ENCODE measurements around the gene FAM136A.

GRCh38 chr2:70336552-70336951 lies 34.7 kb upstream of the FAM136A start:
- TF ChIP-seq, protein P1, sequence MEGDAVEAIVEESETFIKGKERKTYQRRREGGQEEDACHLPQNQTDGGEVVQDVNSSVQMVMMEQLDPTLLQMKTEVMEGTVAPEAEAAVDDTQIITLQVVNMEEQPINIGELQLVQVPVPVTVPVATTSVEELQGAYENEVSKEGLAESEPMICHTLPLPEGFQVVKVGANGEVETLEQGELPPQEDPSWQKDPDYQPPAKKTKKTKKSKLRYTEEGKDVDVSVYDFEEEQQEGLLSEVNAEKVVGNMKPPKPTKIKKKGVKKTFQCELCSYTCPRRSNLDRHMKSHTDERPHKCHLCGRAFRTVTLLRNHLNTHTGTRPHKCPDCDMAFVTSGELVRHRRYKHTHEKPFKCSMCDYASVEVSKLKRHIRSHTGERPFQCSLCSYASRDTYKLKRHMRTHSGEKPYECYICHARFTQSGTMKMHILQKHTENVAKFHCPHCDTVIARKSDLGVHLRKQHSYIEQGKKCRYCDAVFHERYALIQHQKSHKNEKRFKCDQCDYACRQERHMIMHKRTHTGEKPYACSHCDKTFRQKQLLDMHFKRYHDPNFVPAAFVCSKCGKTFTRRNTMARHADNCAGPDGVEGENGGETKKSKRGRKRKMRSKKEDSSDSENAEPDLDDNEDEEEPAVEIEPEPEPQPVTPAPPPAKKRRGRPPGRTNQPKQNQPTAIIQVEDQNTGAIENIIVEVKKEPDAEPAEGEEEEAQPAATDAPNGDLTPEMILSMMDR (IDR thresholded peaks at IDR 0.05), result no peak
- no peak for TF ChIP-seq POLR2A (IDR thresholded peaks at IDR 0.05)

All from uterus (tissue), 2 donors.